GM19238 (cell line): Measurements from ENCODE around the gene ALDH3A2.
"Not testable (repeated sequence)": the region's sequence is repeated elsewhere in the genome, so short reads cannot be mapped to it uniquely, and the experiment has no call there.

Experiments
- DNase-seq: peaks from one replicate; pipeline ENCODE4 v3.0.0; 2011; ENCODE audit warnings: low spot score; ENCODE audit not compliant: insufficient read length

ALDH3A2 gene

GRCh38 chr17:19677736-19678379 is 29.3 kb downstream of the ALDH3A2 start:
- no peak for DNase-seq

DNA sequence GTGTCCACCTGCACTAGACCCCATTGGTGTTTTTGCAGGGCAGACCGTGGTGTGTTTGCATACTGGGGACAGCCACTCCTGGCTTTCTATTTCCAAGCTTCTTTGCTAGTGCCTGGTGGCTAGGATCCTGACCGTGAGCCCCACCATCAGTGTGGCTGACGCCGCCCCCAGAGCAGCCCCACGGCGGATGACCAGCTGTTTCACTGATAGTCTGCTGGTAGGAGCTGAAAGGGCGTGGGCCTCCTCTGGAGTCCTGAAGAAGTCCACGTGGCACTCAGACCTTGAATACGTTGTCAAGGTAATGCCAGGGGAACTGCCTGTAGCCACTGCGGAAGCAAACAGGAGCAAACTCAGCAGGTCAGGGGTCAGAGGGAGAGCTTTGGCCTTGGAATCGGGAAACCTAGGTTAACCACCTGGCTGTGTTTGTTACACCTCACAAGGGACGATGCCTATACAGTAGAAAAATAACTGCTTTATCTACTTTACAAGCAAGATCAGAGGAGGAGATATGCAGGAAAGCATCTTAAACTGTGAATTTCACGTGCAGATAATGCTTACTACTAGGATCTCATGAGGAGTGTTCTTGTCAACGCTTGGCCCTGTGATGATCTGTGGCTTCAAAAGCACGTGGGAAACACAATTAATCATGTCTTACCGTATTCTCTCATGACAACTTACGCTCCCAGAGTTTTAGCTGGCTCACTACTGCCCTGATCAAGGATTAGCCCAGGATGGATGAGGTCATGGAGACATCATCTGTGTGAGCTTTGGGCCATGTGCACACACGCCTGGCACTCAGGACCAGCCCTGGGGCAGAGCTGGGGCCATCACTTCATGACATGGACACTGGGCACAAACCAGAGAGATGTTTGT is 30.3 kb downstream of the ALDH3A2 start:
- DNase-seq = no peak

- DNase-seq = no peak
Observed at GRCh38 chr17:19683117-19683516, 34.6 kb downstream of the ALDH3A2 start.

- DNase-seq = not testable (repeated sequence)
Observed at GRCh38 chr17:19684909-19685580, 36.5 kb downstream of the ALDH3A2 start.

- no peak for DNase-seq
Observed at GRCh38 chr17:19686400-19687090, 38.0 kb downstream of the ALDH3A2 start.

GRCh38 chr17:19702217-19702641 is 53.7 kb downstream of the ALDH3A2 start:
- no peak for DNase-seq

DNA sequence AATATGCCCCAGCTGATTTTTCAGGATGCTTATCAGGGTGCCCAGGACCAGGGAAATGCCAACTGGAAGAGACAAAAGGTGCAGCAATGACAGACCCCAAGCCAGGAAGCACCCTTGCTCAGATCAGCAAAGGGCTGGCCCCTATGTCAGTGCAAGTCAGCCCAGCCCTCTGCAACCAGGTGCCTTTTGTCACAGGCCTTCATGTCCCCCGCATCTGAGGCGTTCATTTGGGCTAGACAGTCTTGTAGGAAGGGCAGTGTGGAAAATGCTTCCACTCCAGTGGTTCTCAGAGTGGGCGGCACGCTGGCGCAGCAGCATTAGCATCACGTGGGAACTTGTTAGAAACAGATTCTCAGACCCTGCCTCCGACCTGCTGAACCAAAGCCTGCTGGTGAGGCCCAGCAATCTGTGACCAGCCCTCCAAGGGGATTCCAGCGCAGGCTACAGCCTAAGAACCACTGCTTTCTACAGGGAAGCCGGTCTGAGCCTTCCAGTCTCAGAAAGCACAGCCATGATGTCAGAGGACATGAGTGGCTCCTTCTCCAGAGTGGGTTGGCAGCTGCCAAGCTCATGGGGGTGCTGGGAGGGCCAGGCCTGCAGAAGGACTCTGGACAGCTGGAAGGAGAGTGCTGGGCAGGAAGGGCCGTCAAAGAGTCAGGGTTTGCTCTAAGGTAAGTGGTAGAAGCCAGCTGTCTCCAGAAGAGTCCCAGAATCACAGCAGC is 54.7 kb downstream of the ALDH3A2 start:
- DNase-seq = no peak

DNA sequence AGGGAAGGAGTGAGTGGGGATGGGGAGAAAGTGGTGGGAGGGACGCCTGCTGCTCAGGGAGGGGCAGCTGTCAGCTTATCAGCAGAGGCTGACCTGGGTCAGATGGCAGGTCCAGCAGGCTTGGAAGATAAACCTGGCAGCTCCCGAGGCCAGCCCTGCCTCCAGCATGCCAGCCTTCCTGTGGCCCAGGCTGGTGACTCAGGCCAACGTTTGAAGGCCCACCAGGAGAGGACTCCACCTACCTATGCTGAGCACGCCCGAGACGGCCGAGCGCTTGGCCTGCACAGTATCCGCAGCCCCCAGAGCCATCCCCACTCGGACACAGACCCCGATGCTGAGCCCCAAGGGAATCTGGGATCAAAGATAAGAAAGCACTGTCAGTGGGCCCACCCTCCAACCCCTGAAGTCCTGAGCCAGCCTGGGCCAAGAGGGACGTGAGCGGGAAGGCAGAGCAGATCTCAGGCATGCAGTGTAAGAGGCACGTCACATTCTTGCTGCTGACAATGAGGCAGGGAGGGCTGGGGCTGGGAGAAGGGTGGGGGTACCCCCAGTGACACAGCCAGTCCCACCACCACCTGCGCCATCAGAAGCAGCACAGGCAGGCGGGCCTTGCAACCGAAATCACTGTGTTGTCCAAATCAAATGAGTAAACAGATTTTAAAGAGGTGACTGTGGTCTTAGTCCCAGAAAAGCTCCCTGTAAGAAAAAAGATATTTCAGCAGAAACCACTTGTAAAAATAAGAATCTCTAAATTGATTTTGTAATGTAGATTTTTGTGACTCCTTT is 55.5 kb downstream of the ALDH3A2 start:
- no peak for DNase-seq

- no peak for DNase-seq
Observed at GRCh38 chr17:19705201-19705600, 56.6 kb downstream of the ALDH3A2 start.

DNA sequence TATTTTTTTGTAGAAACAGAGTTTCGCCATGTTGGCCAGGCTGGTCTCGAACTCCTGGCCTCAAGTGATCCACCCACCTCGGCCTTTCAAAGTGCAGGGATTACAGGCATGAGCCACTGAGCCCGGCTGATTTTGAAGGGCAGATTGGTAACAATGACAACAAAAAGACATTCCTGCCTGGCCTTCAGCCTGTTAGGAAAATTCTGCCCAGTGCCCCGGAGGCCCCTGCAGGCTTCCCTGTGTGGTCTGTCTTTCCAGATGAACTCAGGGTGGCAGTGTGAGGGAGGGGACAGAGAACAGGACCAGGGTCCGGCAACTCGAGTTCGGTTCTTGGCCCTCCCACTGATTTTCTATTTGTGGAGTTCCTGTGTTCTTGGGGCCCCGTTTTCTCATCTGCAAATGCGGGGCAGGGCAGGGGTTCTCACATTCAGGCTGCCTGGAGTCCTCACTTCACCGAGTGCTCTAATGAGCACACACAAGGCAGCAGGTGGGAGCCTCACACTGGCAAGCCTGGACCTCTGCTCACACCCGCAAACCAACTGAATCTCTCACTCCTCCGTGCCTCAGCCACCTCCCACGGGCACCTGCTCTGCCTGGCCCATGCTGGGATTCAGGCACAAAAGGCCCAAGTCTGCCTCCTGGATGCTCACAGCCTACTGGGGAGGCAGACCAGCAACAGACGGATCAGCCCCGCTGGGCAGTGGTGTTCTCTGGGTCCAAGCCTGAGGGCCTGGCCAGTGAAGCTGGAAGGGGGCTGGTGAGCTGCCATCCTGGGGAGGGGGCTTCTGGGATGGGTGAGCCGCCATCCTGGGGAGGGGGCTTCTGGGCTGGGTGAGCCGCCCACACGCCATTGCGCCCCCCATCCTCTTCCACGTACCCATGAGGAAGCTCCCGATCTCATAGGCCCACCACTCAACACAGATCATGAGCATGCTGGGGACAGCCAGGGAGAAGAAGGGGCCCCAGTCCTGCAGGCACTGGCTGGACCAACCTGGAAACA is 57.5 kb downstream of the ALDH3A2 start:
- DNase-seq = no peak

DNA sequence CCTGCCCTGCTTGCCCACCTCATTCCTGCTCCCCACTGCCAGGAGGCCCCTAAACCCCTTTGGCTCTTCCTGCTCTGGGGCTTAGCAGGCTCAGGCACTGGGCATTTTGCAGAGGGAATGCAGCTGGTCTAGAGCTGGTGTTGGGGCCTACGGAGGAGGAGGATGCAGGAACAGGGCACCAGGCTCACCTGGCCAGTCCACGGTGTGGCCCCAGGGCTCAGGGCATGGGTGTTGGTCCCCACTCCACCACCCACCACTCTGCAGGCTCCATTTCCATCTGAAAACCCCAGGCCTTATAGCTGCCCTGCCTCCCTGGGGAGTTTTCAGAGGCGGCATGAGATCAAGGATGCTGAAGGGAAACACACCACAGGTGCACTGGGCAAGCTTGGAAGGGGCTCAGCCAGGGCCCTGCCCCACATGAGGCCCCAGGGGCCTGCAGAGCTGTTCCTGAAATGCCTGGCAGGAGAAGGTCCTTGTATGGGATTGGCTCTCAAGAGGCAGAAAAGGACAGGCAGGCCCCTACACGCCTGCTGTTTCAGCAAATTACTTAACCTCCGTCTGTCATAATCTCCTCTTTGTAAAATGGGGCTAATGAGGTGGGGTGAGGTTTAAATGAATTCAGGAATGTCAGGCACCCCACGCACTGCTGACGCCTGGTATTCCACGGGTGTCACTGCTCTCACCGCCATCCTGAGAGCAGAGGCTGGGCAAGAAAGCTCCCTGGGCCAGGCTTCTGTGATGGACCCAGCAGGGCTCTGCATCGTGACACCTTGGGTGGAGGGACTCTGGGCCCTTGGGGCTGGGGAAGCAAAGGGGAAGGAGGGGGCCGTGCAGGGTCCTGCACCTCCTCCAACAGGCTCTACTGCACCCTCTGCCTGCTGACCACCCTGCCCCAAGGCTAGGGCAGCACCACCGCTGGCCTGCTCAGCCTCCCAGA is 58.5 kb downstream of the ALDH3A2 start:
- DNase-seq = peak; percentile 1

DNA sequence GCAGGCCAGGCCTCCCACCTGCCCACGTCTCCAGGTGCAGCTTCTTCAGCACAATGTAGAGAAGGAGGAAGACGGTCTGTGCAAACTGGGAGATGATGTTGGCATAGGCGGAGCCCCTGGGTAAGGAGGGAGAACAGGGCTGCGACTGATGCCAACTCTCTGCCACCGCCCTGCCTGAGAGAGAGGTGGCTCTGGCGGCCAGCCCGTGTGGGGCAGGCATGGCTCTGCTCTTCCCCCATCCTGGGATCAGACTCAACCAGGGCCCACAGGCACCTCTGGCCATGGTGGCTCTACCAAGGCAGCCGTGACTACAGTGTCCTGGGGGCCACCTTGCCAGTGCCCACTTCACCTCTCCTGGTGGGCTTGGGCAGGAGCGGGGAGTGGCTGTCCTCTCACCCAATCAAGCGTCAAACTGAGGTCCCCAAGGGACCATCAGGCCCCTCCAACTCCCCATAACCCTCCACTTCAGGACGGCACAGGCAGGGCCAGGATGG is 59.2 kb downstream of the ALDH3A2 start:
- peak; percentile 0 for DNase-seq

DNA sequence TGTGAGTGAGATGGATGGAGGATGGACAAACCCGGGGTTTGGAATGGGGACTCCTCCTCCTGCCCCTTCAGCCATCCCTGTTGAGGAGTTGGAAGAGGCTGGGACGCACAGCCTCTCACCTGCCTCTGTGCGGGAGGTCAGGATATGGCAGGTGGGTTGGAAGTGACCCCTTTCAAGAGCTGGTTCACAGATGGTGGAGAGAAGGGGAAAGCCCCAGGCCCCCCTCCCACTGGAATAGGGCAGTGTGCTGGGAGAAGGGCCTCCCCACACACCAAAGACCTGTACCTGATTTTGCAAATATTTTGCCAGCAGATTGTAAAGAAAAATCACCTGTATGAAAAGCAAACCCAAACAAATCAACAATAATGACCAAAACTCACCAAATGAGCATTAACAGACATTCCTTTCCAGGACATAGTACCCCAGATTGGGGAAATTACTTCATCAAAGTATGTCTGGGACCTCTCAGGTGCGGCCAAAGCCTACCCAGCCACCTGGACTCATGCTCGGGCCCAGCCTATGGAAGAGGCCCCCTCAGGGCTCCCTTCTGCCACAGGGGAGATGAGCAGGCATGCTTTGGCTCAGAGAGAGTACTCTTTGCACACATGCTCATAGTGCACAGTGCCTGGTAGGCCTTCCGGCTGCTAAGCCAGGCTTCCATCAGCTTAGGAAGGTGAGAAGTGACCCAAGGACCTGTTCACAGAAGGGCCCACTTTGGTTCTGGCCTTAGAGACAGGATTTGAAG is 60.1 kb downstream of the ALDH3A2 start:
- DNase-seq = peak; percentile 2

DNA sequence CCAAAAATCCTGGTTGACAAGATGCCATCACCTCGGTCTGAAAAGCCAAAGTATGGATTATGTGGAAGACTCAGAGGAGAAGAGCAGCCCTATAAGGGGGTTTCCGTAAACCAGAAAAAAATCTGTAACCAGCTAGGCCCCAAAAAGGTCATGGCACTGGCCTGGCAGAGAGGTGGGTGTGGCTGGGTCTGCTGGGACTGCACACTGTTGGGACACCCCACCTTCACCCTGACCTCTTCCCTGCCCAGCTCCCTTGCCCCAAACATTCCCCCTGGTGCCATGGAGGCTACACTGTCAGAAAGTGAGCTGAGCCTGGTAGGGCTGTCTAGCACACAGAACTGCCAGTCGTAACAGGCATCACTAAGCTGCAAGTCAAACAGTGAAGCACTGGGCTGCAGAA is 61.3 kb downstream of the ALDH3A2 start:
- no peak for DNase-seq

DNA sequence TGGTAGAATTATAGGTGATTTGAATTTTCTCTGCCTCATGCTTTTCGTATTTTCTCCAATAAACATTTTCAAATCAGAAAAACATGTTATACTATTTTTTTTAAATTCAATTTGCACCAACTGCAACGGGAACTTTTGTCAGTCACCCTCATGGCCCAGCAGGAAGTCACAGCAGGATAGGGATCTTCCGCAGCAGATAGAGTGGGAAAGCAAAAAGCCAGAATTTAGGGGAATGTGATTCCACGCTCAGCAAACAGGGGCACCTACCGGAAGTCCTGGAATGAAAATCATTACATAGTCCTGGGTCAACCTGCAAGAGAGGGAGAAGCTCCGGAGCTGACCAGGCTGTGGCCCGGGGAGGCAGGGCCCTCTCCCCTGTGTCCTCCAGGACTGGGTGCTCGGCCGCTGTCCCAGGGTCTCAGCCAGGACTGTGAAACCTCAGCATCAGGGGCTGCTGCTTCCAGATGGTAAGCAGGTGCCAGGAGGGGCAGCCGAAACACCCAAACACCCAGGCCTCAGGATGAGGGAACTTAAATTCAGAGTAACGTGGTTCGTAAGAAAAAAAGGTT is 64.0 kb downstream of the ALDH3A2 start:
- DNase-seq = no peak

DNA sequence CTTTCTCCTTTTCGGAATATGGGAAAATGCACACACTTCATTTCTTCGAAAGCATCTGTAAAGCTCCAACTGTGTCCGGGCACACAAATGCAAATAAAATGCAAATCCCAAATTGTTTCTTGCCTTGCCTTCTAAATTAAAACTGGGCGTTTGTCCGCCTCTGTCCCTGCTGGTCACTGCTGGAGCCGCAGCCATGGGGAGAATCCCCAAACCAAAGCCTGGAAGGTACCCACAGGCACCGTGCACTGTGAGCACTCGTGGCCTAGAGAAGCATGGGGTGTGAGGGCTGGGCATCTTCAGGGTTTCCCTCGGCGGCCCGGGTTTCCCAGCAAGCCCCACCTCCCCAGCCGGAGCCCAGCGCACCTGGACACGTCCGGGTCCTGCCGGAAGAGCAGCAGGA is 64.9 kb downstream of the ALDH3A2 start:
- DNase-seq = no peak
